Measurements from ENCODE around the gene NNAT. TPM values are rescaled to one million over a fixed set of nuclear protein-coding genes. Genes with fewer than 3 reads are reported as not detected.
A peak's percentile ranks its signal among the peaks of the same experiment; 100 is the strongest.

The NNAT gene
- total RNA-seq, 2 donors from 2014 or later = 2.8 to 4.0 TPM

GRCh38 chr20:37498066-37498665 is 22.9 kb upstream of the NNAT start:
- no peak for DNase-seq
- no peak for ATAC-seq
- intact Hi-C loops (cut with DNase I) = no loop called here

DNA sequence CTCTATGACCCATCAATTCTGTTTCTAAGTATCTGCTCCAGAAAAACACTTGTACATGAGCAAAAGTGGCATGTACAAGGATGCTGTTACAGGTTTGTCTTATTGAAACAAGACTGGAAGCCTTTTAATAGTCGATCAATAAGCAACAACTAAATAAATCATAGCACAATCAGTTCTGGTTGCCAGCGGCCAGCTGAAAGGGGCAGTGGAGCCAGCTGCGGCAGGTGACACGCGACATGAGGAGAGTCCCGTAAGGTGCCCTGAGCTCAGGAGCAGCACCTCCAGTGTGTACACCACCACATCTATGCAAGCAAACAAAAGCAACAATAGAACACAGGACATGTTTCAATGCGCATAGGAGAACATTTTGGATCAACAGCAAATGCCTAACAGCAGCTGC is 20.7 kb upstream of the NNAT start:
- intact Hi-C loops (cut with DNase I) = no loop called here
- DNase-seq (no peak), ATAC-seq (no peak)

DNA sequence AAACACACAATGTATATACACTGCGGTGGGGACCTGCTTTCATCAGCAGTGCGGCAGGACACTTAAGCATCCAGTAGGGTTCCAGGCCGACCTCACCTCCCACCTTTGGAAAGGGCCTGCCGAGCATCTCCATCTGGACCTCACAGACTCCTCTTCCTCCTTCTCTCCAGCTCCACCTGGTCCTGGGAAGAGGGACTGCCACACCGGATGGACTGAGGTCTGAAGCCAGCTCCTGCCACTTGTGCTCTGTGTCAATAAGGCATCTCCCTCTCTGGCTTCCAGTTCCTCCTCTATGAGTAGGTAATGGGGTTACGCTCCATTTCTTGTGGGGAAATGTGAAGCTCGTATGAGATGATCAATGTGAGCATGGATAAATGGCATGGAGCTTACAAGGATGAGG is 19.1 kb upstream of the NNAT start:
- DNase-seq (no peak), ATAC-seq (no peak)
- intact Hi-C loops (cut with DNase I) = no loop called here

DNA sequence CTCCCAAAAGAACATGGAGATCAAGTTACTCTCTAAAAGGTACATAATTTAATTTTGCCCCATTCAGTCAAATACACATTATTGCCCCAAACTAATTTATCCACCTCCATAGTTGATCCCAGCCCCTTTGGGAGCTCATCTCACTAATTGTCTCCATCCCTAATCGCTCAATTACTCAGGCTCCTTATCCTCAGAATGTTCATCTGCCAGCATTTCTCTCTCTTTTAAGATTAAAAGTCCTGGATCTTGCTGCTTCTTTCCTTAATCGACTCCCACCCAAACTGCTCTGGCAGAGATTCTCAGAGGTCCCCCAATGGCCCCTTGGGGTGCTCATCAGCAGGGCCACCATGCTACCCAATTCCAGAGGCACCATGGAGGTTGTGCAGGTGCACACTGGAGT is 18.4 kb upstream of the NNAT start:
- ATAC-seq (no peak), DNase-seq (no peak)
- intact Hi-C loops (cut with DNase I) = no loop called here

GRCh38 chr20:37503256-37503927 is 17.7 kb upstream of the NNAT start:
- ATAC-seq (peak; percentile 53 to 57), DNase-seq (no peak)
- intact Hi-C loops (cut with DNase I) = no loop called here

DNA sequence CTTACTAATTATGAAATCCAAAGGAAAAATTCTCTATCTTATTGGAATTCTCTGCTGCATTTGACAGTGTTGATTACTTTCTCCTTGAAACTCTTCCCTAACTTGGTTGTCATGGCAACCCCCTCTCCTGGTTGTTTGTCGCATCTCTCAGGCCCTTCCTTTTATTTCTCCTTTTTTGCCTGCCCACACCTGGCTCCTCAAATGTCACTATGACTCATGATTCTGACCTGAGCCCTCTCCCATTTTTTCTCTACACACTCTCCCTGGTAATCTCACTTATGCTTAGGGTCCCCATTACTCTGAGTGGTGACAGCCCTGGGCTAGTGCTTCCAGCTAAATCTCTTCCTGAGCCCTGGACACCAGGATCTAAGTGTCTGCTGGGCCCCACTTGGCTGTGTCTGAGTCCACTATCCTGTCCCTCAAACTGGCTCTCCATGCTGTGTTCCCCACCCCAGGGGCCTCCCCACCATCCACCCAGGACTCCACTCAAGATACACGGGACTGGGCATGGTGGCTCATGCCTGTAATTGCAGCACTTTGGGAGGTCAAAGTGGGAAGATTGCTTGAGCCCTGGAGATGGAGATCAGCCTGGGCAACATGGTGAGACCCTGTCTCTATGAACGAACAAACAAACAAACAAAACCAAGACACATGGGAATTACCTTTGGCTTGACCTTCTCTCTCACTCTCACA is 16.5 kb upstream of the NNAT start:
- intact Hi-C loops (cut with DNase I) = no loop called here
- DNase-seq (no peak), ATAC-seq (no peak)

- no peak for ATAC-seq
- intact Hi-C loops (cut with DNase I) = no loop called here
- DNase-seq = no peak
Measured at GRCh38 chr20:37505263-37506151, 15.5 kb upstream of the NNAT start.

DNA sequence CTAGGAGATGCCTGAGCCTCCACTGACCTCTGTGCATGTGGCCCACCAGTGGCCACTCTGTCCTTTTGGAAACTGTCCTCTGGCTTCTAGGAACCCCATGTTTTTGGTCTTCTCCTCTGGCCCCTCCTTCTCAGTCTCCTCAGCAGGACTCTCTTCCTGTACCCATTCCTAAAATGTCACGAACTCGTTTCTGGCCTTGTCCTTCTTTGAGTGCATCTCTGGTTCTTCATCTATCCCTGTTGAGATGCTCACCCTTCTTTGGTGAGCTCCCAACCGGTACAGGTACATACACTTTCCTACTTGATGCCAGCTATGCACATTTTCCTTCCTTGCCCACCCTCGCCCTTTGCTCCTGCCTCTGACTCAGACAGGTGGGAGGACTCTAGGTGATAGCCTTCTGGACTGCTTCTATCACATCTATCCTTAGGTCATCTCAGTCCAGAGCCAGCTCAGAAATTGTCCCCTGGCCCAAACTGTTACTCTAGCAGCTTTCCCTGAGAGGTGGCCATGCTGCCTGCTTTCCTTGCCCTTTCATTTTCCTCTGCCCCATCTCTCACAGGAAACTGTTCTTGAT is 14.8 kb upstream of the NNAT start:
- intact Hi-C loops (cut with DNase I) = no loop called here
- no peak for ATAC-seq
- DNase-seq = no peak

- DNase-seq = no peak
- no peak for ATAC-seq
- intact Hi-C loops (cut with DNase I) = no loop called here
Measured at GRCh38 chr20:37510226-37510625, 10.8 kb upstream of the NNAT start.

GRCh38 chr20:37511610-37512275 is 9.3 kb upstream of the NNAT start:
- no peak for DNase-seq
- ATAC-seq = peak in 1 of 2 donors; percentile 62
- intact Hi-C loops (cut with DNase I) = no loop called here

GRCh38 chr20:37513779-37514359 is 7.2 kb upstream of the NNAT start:
- ATAC-seq = no peak
- no peak for DNase-seq
- intact Hi-C loops (cut with DNase I) = no loop called here

DNA sequence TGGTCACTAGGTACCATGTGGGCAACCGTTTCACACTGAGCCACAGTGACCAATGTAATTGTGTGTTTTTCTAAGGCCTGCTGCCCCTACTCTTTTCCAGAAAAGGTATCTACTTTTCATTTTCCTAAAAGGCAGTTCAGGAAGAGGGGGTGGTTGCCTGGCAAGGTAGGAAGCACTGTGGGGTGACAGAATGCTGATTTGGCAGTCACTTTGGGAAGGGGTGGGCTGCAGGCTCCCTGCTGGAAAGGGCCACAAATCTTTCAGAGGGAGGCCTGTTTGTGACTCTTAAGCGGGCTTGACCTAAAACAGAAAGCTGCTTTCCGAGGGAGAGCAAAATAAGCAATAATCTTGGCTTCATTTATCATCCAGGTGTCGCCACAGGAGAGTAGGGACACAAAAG is 5.2 kb upstream of the NNAT start:
- intact Hi-C loops (cut with DNase I) = no loop called here
- no peak for DNase-seq
- ATAC-seq = no peak

- DNase-seq = no peak
- no peak for ATAC-seq
- intact Hi-C loops (cut with DNase I) = no loop called here
Measured at GRCh38 chr20:37516811-37517750, 4.0 kb upstream of the NNAT start.

- intact Hi-C loops (cut with DNase I) = no loop called here
- no peak for ATAC-seq
- DNase-seq = no peak
Measured at GRCh38 chr20:37518059-37518458, 3.0 kb upstream of the NNAT start.

- intact Hi-C loops (cut with DNase I) = no loop called here
- peak; percentile 32 to 35 for ATAC-seq
- DNase-seq = peak; percentile 51
Measured at GRCh38 chr20:37518606-37519507, 2.2 kb upstream of the NNAT start.

Data from left cardiac atrium (tissue), 4 donors.